Neural cell (in vitro differentiated cells): ENCODE results near the gene UGGT1. TPM values are rescaled to one million over a fixed set of nuclear protein-coding genes. Genes with fewer than 3 reads are reported as not detected.

ENCODE experiments used
- H2AFZ ChIP-seq: fragments of 200-600, 300-800 bp; sonication (generic), shearing (Covaris generic); 2 replicates; pipeline ENCODE4 v1.6.0; 2014; ENCODE audit warnings: low read depth, mild to moderate bottlenecking, antibody characterized with exemption, low read length, moderate library complexity
- H3F3A ChIP-seq: fragments of 200-600 bp; shearing (Covaris generic); 2 replicates; pipeline ENCODE4 v1.6.1; 2016; ENCODE audit warnings: mild to moderate bottlenecking, moderate library complexity, mixed read lengths, antibody characterized with exemption, low read length; ENCODE audit not compliant: insufficient read depth, poor library complexity, severe bottlenecking
- H3K27ac ChIP-seq: fragments of 200-600, 300-800 bp; sonication (generic), shearing (Covaris generic); 2 replicates; pipeline ENCODE4 v1.5.1; 2014; ENCODE audit warnings: mild to moderate bottlenecking, low read length, moderate library complexity
- H3K27me3 ChIP-seq: fragments of 300-800, 200-600 bp; sonication (generic), shearing (Covaris generic); 2 replicates; pipeline ENCODE4 v1.6.0; 2014; ENCODE audit warnings: mild to moderate bottlenecking, low read depth, low read length, moderate library complexity; ENCODE audit not compliant: insufficient read depth
- H3K36me3 ChIP-seq: fragments of 300-800, 200-600 bp; sonication (generic), shearing (Covaris generic); 2 replicates; pipeline ENCODE4 v1.5.1; 2014; ENCODE audit warnings: mild to moderate bottlenecking, antibody characterized with exemption, low read length, moderate library complexity; ENCODE audit not compliant: insufficient read depth
- H3K4me2 ChIP-seq: fragments of 300-800, 200-600 bp; sonication (generic), shearing (Covaris generic); 2 replicates; pipeline ENCODE4 v1.6.0; 2014; ENCODE audit warnings: mild to moderate bottlenecking, low read length
- H3K4me3 ChIP-seq: fragments of 300-800, 200-600 bp; sonication (generic), shearing (Covaris generic); 2 replicates; pipeline ENCODE4 v1.5.1; 2014; ENCODE audit warnings: mild to moderate bottlenecking, low read length, moderate library complexity
- H3K79me2 ChIP-seq: fragments of 200-600 bp; shearing (Covaris generic); replicated peaks from 2 replicates; pipeline ENCODE4 v1.6.0; 2014; ENCODE audit warnings: mild to moderate bottlenecking, low read length, moderate library complexity; ENCODE audit not compliant: insufficient read depth
- H3K9ac ChIP-seq: fragments of 300-800, 200-600 bp; sonication (generic), shearing (Covaris generic); 2 replicates; pipeline ENCODE4 v1.6.1; 2016; ENCODE audit warnings: mild to moderate bottlenecking, low read length, mixed read lengths
- H3K9me2 ChIP-seq: fragments of 200-600 bp; shearing (Covaris generic); 2 replicates; pipeline ENCODE4 v1.6.1; 2016; ENCODE audit warnings: mild to moderate bottlenecking, low read length, mixed read lengths; ENCODE audit not compliant: insufficient read depth
- H3K9me3 ChIP-seq: fragments of 200-600, 300-800 bp; sonication (generic), shearing (Covaris generic); 2 replicates; pipeline ENCODE4 v1.6.1; 2016; ENCODE audit warnings: mild to moderate bottlenecking, mixed run types, low read length, moderate library complexity, mixed read lengths
- H4K20me1 ChIP-seq: fragments of 200-600 bp; shearing (Covaris generic); 2 replicates; pipeline ENCODE4 v1.6.1; 2016; ENCODE audit warnings: mild to moderate bottlenecking, mixed run types; ENCODE audit not compliant: insufficient read depth
- EP300 ChIP-seq: fragments of 450-650 bp; conservative IDR thresholded peaks from 2 replicates; pipeline ENCODE4 v1.6.1; 2014; ENCODE audit warnings: antibody characterized with exemption, mild to moderate bottlenecking, moderate library complexity; ENCODE audit not compliant: poor library complexity, severe bottlenecking
- EZH2 ChIP-seq: fragments of 200-600, 300-800 bp; shearing (Covaris generic), sonication (generic); IDR thresholded peaks from 2 replicates; pipeline ENCODE4 v1.6.1; 2014; ENCODE audit warnings: antibody characterized with exemption, low read length, borderline replicate concordance, mild to moderate bottlenecking; ENCODE audit not compliant: insufficient read depth, poor library complexity, severe bottlenecking
- MXI1 ChIP-seq: fragments of 450-650 bp; conservative IDR thresholded peaks from 2 replicates; pipeline ENCODE4 v1.6.1; 2014; ENCODE audit warnings: antibody characterized with exemption, mild to moderate bottlenecking; ENCODE audit not compliant: poor library complexity, severe bottlenecking
- POLR2AphosphoS5 ChIP-seq: IDR thresholded peaks from 2 replicates; pipeline ENCODE4 v1.6.1; 2012
- RAD21 ChIP-seq: fragments of 450-650 bp; conservative IDR thresholded peaks from 2 replicates; pipeline ENCODE4 v1.6.1; 2014; ENCODE audit warnings: antibody characterized with exemption, mild to moderate bottlenecking, moderate library complexity
- SMC3 ChIP-seq: fragments of 450-650 bp; conservative IDR thresholded peaks from 2 replicates; pipeline ENCODE4 v1.6.1; 2014; ENCODE audit warnings: antibody characterized with exemption, mild to moderate bottlenecking, moderate library complexity; ENCODE audit not compliant: poor library complexity
- TAF1 ChIP-seq: IDR thresholded peaks from 2 replicates; pipeline ENCODE4 v1.6.1; 2012; ENCODE audit warnings: low read depth
- polyA plus RNA-seq: library from polyadenylated mRNA; depleted of rRNA; stranded (reverse); fragments of >200 nt; gene quantifications from 2 replicates; pipeline ENCODE4 v1.2.3, GENCODE V29; 2014
- TF ChIP-seq, protein P1 (sequence below): IDR thresholded peaks from 2 replicates; pipeline ENCODE4 v1.6.1; 2012; ENCODE audit warnings: borderline replicate concordance
- TF ChIP-seq, protein P2 (sequence below): fragments of 450-650 bp; IDR thresholded peaks from 2 replicates; pipeline ENCODE4 v1.5.1; 2014; ENCODE audit warnings: antibody characterized with exemption, mild to moderate bottlenecking, moderate library complexity; ENCODE audit not compliant: poor library complexity, severe bottlenecking

Gene UGGT1
- polyA plus RNA-seq, 1 donor from 2014 or later: 26.3 TPM

DNA sequence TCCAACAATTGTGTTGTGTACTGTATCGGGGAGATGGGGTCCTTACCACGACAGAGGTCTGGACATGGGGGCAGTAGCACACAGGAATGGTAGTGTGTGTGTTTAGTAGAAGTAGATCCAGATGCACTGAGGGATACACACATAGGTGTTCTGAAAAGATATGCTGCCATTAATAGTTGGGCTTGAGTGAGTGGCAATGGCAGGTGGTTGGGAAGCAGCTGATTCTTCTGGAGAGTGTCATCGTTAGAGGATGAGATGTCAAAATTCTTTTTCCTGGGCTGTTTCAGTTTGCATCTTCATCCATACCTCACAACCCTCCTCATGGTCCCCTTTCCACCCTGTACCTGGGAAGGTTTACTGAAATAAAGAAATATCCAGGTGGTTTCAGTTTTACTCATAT, 66.6 kb downstream of the UGGT1 start:
- no peak overlapping the region for H3K9ac ChIP-seq
- H3K9me3 ChIP-seq: no peaks in the 10 kb centered on the region
- H3K79me2 ChIP-seq: no peaks in the 10 kb centered on the region
- no peak overlapping the region for H3K27ac ChIP-seq
- no peak overlapping the region for H2AFZ ChIP-seq
- no peaks in the 10 kb centered on the region for H3K9me2 ChIP-seq
- H3K27me3 ChIP-seq: no peaks in the 10 kb centered on the region
- H3K4me2 ChIP-seq: no peak overlapping the region
- TF ChIP-seq POLR2AphosphoS5: no peak
- TF ChIP-seq, protein P1, sequence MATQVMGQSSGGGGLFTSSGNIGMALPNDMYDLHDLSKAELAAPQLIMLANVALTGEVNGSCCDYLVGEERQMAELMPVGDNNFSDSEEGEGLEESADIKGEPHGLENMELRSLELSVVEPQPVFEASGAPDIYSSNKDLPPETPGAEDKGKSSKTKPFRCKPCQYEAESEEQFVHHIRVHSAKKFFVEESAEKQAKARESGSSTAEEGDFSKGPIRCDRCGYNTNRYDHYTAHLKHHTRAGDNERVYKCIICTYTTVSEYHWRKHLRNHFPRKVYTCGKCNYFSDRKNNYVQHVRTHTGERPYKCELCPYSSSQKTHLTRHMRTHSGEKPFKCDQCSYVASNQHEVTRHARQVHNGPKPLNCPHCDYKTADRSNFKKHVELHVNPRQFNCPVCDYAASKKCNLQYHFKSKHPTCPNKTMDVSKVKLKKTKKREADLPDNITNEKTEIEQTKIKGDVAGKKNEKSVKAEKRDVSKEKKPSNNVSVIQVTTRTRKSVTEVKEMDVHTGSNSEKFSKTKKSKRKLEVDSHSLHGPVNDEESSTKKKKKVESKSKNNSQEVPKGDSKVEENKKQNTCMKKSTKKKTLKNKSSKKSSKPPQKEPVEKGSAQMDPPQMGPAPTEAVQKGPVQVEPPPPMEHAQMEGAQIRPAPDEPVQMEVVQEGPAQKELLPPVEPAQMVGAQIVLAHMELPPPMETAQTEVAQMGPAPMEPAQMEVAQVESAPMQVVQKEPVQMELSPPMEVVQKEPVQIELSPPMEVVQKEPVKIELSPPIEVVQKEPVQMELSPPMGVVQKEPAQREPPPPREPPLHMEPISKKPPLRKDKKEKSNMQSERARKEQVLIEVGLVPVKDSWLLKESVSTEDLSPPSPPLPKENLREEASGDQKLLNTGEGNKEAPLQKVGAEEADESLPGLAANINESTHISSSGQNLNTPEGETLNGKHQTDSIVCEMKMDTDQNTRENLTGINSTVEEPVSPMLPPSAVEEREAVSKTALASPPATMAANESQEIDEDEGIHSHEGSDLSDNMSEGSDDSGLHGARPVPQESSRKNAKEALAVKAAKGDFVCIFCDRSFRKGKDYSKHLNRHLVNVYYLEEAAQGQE: no peak
- no peak for TF ChIP-seq EP300
- TF ChIP-seq SMC3: no peak
- no peak for TF ChIP-seq EZH2
- no peak for TF ChIP-seq MXI1
- TF ChIP-seq TAF1: no peak
- no peak for TF ChIP-seq RAD21
- TF ChIP-seq, protein P2, sequence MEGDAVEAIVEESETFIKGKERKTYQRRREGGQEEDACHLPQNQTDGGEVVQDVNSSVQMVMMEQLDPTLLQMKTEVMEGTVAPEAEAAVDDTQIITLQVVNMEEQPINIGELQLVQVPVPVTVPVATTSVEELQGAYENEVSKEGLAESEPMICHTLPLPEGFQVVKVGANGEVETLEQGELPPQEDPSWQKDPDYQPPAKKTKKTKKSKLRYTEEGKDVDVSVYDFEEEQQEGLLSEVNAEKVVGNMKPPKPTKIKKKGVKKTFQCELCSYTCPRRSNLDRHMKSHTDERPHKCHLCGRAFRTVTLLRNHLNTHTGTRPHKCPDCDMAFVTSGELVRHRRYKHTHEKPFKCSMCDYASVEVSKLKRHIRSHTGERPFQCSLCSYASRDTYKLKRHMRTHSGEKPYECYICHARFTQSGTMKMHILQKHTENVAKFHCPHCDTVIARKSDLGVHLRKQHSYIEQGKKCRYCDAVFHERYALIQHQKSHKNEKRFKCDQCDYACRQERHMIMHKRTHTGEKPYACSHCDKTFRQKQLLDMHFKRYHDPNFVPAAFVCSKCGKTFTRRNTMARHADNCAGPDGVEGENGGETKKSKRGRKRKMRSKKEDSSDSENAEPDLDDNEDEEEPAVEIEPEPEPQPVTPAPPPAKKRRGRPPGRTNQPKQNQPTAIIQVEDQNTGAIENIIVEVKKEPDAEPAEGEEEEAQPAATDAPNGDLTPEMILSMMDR: no peak
- no peaks in the 10 kb centered on the region for H3F3A ChIP-seq
- H3K36me3 ChIP-seq: peaks cover 14% of the 10 kb centered on the region
- H4K20me1 ChIP-seq: no peaks in the 10 kb centered on the region
- H3K4me3 ChIP-seq: no peak overlapping the region

DNA sequence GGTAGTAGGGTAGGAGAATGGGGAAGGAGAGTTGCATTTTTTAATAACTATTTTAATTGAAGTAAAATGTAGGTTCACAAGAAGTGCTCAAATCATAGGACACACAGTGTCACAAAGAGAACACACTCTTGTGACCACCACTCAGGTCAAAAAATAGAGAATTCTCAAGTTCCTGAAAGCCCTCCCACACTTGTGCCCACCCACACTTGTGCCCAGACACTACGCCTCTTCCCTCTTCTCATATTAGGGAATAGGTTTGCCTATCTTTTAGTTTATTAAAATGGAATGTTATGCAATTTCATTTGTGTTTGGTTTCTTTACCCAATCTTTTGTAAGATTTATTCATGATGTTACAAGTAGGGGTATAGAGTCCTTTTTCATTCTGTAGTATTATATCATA, 67.2 kb downstream of the UGGT1 start:
- Histone ChIP-seq H3K9me3 (no peaks in the 10 kb centered on the region), H3K27ac (no peak overlapping the region), H3K9me2 (no peaks in the 10 kb centered on the region), H3K27me3 (no peaks in the 10 kb centered on the region), H4K20me1 (no peaks in the 10 kb centered on the region), H2AFZ (no peak overlapping the region), H3K4me3 (no peak overlapping the region), H3K9ac (no peak overlapping the region), H3K79me2 (no peaks in the 10 kb centered on the region), H3K4me2 (no peak overlapping the region), H3K36me3 (peaks cover 14% of the 10 kb centered on the region), H3F3A (no peaks in the 10 kb centered on the region)
- TF ChIP-seq, protein P2: no peak
- TF ChIP-seq POLR2AphosphoS5 (no peak), RAD21 (no peak), TAF1 (no peak), MXI1 (no peak)
- TF ChIP-seq, protein P1: no peak
